ENCODE data around the gene CCDC171. TPM values are rescaled to one million over a fixed set of nuclear protein-coding genes. Genes with fewer than 3 reads are reported as not detected.

CCDC171 gene
- total RNA-seq, 6 experiments from 2014 or later = 0.42 to 0.80 (median 0.45) TPM

- H3K27ac ChIP-seq = no peak overlapping the region
- no peaks in the 10 kb centered on the region for H3K9me3 ChIP-seq
- H3K4me1 ChIP-seq = no peaks in the 10 kb centered on the region
- no peak for ATAC-seq
- no peaks in the 10 kb centered on the region for H3K27me3 ChIP-seq
- WGBS (ENCODE audit: insufficient coverage, low coverage, low lambda C conversion rate, missing lambda C conversion rate) = 100% methylated on average over 1 of the region's 1 CpG
- TF ChIP-seq, protein P1, sequence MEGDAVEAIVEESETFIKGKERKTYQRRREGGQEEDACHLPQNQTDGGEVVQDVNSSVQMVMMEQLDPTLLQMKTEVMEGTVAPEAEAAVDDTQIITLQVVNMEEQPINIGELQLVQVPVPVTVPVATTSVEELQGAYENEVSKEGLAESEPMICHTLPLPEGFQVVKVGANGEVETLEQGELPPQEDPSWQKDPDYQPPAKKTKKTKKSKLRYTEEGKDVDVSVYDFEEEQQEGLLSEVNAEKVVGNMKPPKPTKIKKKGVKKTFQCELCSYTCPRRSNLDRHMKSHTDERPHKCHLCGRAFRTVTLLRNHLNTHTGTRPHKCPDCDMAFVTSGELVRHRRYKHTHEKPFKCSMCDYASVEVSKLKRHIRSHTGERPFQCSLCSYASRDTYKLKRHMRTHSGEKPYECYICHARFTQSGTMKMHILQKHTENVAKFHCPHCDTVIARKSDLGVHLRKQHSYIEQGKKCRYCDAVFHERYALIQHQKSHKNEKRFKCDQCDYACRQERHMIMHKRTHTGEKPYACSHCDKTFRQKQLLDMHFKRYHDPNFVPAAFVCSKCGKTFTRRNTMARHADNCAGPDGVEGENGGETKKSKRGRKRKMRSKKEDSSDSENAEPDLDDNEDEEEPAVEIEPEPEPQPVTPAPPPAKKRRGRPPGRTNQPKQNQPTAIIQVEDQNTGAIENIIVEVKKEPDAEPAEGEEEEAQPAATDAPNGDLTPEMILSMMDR (IDR thresholded peaks at IDR 0.05) = no peak
- no peak for TF ChIP-seq POLR2A (IDR thresholded peaks at IDR 0.05)
- intact Hi-C loops (cut with DNase I) = no loop called here
- no peaks in the 10 kb centered on the region for H3K36me3 ChIP-seq
- DNase-seq = no peak
- H3K4me3 ChIP-seq = no peak overlapping the region
Measured at GRCh38 chr9:15743512-15743911, 190.7 kb downstream of the CCDC171 start.

DNA sequence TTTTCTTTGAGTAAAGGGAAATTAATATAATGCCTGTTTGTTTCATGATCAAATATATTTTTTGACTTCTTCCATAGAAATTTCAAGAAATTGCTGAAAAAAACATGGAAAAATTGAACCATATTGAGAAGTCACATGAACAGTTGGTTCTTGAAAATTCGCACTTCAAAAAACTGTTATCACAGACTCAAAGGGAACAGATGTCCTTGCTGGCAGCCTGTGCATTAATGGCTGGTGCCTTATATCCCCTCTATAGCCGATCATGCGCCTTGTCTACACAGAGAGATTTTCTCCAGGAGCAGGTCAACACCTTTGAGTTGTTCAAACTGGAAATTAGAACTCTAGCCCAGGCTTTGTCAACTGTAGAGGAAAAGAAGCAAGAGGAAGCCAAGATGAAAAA is 191.4 kb downstream of the CCDC171 start:
- no peak overlapping the region for H3K4me3 ChIP-seq
- H3K4me1 ChIP-seq = no peaks in the 10 kb centered on the region
- DNase-seq (no peak), ATAC-seq (no peak)
- 89% methylated on average over 3 of the region's 3 CpGs for WGBS (ENCODE audit: insufficient coverage, low coverage, low lambda C conversion rate, missing lambda C conversion rate)
- no peak overlapping the region for H3K27ac ChIP-seq
- TF ChIP-seq POLR2A (IDR thresholded peaks at IDR 0.05) = no peak
- TF ChIP-seq, protein P1 (IDR thresholded peaks at IDR 0.05) = no peak
- intact Hi-C loops (cut with DNase I) = no loop called here
- no peaks in the 10 kb centered on the region for H3K36me3 ChIP-seq
- H3K9me3 ChIP-seq = no peaks in the 10 kb centered on the region
- no peaks in the 10 kb centered on the region for H3K27me3 ChIP-seq

DNA sequence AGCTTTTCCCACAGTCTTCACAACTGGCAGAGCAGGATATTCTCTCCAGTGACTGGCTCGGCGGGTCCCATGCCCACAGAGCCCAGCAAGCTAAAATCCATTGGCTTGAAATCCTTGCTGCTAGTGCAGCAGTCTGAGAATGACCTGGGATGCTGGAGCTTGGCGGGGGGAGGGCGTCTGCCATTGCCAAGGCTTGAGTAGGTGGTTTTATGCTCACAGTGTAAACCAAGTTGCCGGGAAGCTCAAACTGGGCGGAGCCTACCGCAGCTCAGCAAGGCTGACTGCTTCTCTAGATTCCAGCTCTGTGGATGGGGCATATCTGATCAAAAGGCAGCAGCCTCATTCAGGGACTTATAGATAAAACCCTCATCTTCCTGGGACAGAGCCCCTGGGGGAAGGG is 194.1 kb downstream of the CCDC171 start:
- DNase-seq (no peak), ATAC-seq (no peak)
- intact Hi-C loops (cut with DNase I) = no loop called here

GRCh38 chr9:15755660-15756059 is 202.8 kb downstream of the CCDC171 start:
- no peaks in the 10 kb centered on the region for H3K4me1 ChIP-seq
- ATAC-seq (no peak), DNase-seq (no peak)
- no peaks in the 10 kb centered on the region for H3K27me3 ChIP-seq
- intact Hi-C loops (cut with DNase I) = no loop called here
- no peaks in the 10 kb centered on the region for H3K9me3 ChIP-seq
- no peaks in the 10 kb centered on the region for H3K36me3 ChIP-seq
- H3K27ac ChIP-seq = no peak overlapping the region
- H3K4me3 ChIP-seq = no peak overlapping the region
- no peak for TF ChIP-seq POLR2A (IDR thresholded peaks at IDR 0.05)
- TF ChIP-seq, protein P1 (IDR thresholded peaks at IDR 0.05) = no peak

More for the DNA sequence above, 194.1 kb downstream of the CCDC171 start:
- H3K36me3 ChIP-seq = no peaks in the 10 kb centered on the region
- TF ChIP-seq, protein P1 (IDR thresholded peaks at IDR 0.05) = no peak
- TF ChIP-seq POLR2A (IDR thresholded peaks at IDR 0.05) = no peak
- WGBS (ENCODE audit: insufficient coverage, low coverage, low lambda C conversion rate, missing lambda C conversion rate) = no CpG with 5 or more reads among the region's 7 CpGs
- no peaks in the 10 kb centered on the region for H3K4me1 ChIP-seq
- no peak overlapping the region for H3K27ac ChIP-seq
- no peaks in the 10 kb centered on the region for H3K9me3 ChIP-seq
- no peaks in the 10 kb centered on the region for H3K27me3 ChIP-seq
- no peak overlapping the region for H3K4me3 ChIP-seq

DNA sequence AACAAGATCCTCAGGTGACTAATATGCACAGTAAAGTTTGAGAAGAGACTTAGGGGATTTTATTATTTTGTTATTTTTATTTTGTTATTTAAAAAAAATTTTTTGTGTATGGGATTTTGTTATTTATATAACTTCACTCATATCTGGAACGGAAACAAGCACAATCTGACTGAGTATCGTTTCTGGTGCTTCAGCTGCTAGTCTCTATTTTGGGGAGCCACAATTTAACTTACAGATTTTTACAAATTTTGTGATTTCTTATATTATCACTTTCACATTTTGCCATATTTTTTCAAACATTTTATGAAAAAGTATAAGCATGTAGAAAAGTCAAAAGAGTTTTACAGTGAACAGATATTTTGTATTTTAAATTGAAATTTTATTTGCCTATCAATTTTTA is 208.7 kb downstream of the CCDC171 start:
- WGBS (ENCODE audit: insufficient coverage, low coverage, low lambda C conversion rate, missing lambda C conversion rate) = 67% methylated on average over 2 of the region's 2 CpGs
- ATAC-seq (no peak), DNase-seq (no peak)
- H3K4me1 ChIP-seq = no peaks in the 10 kb centered on the region
- no peak for TF ChIP-seq POLR2A (IDR thresholded peaks at IDR 0.05)
- TF ChIP-seq, protein P1 (IDR thresholded peaks at IDR 0.05) = no peak
- H3K27me3 ChIP-seq = no peaks in the 10 kb centered on the region
- no peak overlapping the region for H3K27ac ChIP-seq
- intact Hi-C loops (cut with DNase I) = no loop called here
- no peak overlapping the region for H3K4me3 ChIP-seq
- no peaks in the 10 kb centered on the region for H3K9me3 ChIP-seq
- H3K36me3 ChIP-seq = no peaks in the 10 kb centered on the region

All from right lobe of liver (tissue), 6 donors.